Putamen (tissue), 1 donor: Measurements from ENCODE around the gene NEB.

Experiments used
- DNase-seq: peaks from one replicate; pipeline ENCODE4 v3.0.0-alpha.2; 2016; ENCODE audit warnings: low spot score

NEB gene

DNA sequence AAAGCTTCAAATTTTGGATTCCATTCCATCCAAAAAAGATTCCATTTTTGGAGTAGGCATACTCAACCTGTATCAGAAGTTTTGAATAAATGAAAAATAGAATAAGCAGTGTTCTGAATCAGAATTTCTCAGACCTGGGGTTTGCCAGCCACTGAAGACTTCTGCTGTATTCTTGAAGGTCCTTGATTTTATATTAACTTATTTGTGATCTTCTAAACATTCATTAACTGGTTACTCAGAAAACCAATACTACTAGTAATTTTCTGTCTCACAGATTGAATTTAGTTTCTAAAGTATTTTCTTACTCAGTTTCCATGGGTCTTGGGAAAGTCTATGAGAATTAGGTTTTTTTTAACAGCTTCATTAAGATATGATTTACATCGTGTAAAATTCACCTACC is 263.7 kb downstream of the NEB start:
- DNase-seq = no peak

DNA sequence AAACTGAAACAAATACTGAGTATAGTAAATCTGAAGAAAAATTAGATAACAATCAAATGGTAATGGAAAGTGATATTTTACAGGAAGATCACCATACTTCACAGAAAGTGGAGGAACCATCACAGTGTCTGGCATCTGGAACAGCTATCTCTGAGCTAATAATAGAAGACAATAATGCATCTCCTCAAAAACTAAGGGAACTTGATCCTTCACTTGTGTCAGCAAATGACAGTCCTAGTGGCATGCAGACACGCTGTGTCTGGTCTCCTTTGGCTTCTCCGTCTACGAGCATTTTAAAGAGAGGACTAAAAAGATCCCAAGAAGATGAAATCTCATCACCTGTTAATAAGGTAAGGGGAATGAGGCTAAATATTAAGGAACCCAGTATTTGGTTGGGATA is 268.5 kb downstream of the NEB start:
- DNase-seq = no peak

DNA sequence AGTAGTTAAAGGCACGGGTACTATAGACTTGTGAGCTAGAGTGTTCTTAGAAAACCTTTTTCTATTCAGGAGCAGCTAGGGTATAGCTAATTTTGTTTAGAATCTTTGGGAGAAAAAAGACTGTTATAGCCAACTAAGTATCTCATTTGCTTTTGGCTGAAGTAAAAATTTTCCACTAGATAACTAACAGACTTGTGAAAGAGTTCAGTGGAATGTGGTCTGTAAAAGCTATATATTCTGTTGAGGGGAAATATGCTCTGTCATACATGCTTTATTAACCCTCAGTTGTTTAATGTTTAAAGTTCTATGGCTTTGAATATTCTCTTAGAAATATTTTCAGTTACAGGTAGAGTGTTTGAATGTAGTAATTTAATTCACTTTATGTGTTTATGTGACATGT is 274.9 kb downstream of the NEB start:
- DNase-seq = no peak

DNA sequence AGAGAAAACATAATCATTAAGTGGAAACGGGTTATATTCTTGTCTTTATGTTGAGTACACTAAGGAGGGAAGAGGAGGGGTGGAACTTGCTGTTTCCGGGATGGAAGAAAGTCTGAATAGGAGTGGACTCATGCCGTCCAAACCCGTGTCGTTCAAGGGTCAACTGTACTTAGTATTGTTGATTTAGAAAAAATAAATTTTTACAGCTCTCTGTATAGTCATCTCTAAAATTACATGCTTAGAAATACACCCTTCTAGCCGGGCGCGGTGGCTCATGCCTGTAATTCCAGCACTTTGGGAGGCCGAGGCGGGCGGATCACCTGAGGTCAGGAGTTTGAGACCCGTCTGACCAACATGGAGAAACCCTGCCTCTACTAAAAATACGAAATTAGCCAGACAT is 295.1 kb downstream of the NEB start:
- DNase-seq = no peak

- DNase-seq = no peak
Measured at GRCh38 chr2:151438506-151438905, 295.8 kb downstream of the NEB start.

DNA sequence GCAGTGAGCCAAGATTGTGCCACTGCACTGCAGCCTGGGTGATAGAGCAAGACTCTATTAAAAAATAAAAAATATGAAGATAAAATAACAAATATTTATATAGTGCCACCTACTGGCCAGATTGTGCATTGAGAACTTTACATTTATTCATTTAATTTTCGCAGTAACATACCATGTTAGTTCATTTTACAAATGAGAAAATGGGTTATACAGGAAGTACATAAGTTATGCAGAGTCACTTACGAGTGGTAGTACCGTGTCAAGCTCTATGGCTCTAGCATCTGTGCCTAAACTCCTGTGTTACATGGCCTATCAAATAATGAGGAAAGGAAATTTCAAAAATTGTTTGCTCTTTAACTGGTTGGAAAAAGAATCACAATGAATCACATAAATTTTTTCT is 296.6 kb downstream of the NEB start:
- DNase-seq = no peak
